ENCODE measurements around the gene NMU. TPM values are rescaled to one million over a fixed set of nuclear protein-coding genes. Genes with fewer than 3 reads are reported as not detected.

NMU gene
- total and polyA plus RNA-seq, 9 of the 15 experiments (the other 6 are each of a cell fraction or from before 2014, with no cell fraction given) = 73.8 to 846 (median 599) TPM

GRCh38 chr4:55618546-55619143, 17.5 kb downstream of the NMU start (continued):
- TF ChIP-seq, protein P1, sequence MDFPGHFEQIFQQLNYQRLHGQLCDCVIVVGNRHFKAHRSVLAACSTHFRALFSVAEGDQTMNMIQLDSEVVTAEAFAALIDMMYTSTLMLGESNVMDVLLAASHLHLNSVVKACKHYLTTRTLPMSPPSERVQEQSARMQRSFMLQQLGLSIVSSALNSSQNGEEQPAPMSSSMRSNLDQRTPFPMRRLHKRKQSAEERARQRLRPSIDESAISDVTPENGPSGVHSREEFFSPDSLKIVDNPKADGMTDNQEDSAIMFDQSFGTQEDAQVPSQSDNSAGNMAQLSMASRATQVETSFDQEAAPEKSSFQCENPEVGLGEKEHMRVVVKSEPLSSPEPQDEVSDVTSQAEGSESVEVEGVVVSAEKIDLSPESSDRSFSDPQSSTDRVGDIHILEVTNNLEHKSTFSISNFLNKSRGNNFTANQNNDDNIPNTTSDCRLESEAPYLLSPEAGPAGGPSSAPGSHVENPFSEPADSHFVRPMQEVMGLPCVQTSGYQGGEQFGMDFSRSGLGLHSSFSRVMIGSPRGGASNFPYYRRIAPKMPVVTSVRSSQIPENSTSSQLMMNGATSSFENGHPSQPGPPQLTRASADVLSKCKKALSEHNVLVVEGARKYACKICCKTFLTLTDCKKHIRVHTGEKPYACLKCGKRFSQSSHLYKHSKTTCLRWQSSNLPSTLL (IDR thresholded peaks at IDR 0.05) = peak; percentile 58; the same call in 1 of the 2 replicates
- 0 out of 2 replicates have a peak, but pooled peaks have one; percentile 31 for TF ChIP-seq MYBL2 (IDR thresholded peaks at IDR 0.05; ENCODE audit: low read depth)
- no peak for TF ChIP-seq MYBL2 (CRISPR knock-in tag; IDR thresholded peaks at IDR 0.05; ENCODE audit: borderline replicate concordance)
- TF ChIP-seq RBM34 (IDR thresholded peaks at IDR 0.05; ENCODE audit: borderline replicate concordance, insufficient read depth, low read length) = no peak
- TF ChIP-seq, protein P2, sequence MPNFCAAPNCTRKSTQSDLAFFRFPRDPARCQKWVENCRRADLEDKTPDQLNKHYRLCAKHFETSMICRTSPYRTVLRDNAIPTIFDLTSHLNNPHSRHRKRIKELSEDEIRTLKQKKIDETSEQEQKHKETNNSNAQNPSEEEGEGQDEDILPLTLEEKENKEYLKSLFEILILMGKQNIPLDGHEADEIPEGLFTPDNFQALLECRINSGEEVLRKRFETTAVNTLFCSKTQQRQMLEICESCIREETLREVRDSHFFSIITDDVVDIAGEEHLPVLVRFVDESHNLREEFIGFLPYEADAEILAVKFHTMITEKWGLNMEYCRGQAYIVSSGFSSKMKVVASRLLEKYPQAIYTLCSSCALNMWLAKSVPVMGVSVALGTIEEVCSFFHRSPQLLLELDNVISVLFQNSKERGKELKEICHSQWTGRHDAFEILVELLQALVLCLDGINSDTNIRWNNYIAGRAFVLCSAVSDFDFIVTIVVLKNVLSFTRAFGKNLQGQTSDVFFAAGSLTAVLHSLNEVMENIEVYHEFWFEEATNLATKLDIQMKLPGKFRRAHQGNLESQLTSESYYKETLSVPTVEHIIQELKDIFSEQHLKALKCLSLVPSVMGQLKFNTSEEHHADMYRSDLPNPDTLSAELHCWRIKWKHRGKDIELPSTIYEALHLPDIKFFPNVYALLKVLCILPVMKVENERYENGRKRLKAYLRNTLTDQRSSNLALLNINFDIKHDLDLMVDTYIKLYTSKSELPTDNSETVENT (CRISPR knock-in tag; IDR thresholded peaks at IDR 0.05) = no peak
- no peak for TF ChIP-seq ZNF766 (CRISPR knock-in tag; conservative IDR thresholded peaks at IDR 0.05)
- peak; percentile 42; the same call in 1 of the 2 replicates for TF ChIP-seq ARID1B (IDR thresholded peaks at IDR 0.05)
- TF ChIP-seq, protein P3, sequence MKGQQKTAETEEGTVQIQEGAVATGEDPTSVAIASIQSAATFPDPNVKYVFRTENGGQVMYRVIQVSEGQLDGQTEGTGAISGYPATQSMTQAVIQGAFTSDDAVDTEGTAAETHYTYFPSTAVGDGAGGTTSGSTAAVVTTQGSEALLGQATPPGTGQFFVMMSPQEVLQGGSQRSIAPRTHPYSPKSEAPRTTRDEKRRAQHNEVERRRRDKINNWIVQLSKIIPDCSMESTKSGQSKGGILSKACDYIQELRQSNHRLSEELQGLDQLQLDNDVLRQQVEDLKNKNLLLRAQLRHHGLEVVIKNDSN (CRISPR knock-in tag; IDR thresholded peaks at IDR 0.05) = no peak
- no peak for TF ChIP-seq ZNF217 (CRISPR knock-in tag; IDR thresholded peaks at IDR 0.05)
- TF ChIP-seq TFE3 (CRISPR knock-in tag; IDR thresholded peaks at IDR 0.05) = no peak
- TF ChIP-seq, protein P4, sequence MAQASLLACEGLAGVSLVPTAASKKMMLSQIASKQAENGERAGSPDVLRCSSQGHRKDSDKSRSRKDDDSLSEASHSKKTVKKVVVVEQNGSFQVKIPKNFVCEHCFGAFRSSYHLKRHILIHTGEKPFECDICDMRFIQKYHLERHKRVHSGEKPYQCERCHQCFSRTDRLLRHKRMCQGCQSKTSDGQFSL (CRISPR knock-in tag; IDR thresholded peaks at IDR 0.05) = no peak
- TF ChIP-seq, protein P4 (tag; IDR thresholded peaks at IDR 0.05) = no peak
- no peak for TF ChIP-seq POLR2AphosphoS2 (IDR thresholded peaks at IDR 0.05; ENCODE audit: low read length)
- no peak for TF ChIP-seq YY1 (IDR thresholded peaks at IDR 0.05; ENCODE audit: borderline replicate concordance in 1 of 3, control insufficient read depth in 1 of 3, extremely low read depth in 1 of 3, insufficient read depth in 3 of 3, insufficient read length in 1 of 3, insufficient replicate concordance in 2 of 3, low read depth in 1 of 3, low read length in 2 of 3)
- TF ChIP-seq SOX6 (IDR thresholded peaks at IDR 0.05) = no peak
- TF ChIP-seq HDAC8 (tag; IDR thresholded peaks at IDR 0.05) = no peak
- peak; percentile 91; the same call in 1 of the 2 replicates for TF ChIP-seq HLTF (IDR thresholded peaks at IDR 0.05)
- TF ChIP-seq HDAC6 (IDR thresholded peaks at IDR 0.05; ENCODE audit: low read depth, low read length) = no peak

Data from K562 (cell line).